Body of pancreas (tissue), 4 donors: ENCODE data around the gene ZFYVE21. TPM values are rescaled to one million over a fixed set of nuclear protein-coding genes. Genes with fewer than 3 reads are reported as not detected.

Experiments
- ATAC-seq: fragments of 150-250 bp; one replicate; pipeline ENCODE4 v1.9.1; 2016
- DNase-seq, 4 donors: peaks; one replicate each; pipeline ENCODE4 v3.0.0-alpha.2; 2019
- H3K27ac ChIP-seq, 4 donors: fragments of 200-600 bp; sonication (generic); 1 replicate in 3 of 4; 2 replicates in 1 of 4; pipeline versions ENCODE4 v1.5.1 to v1.6.1; 2016 to 2019; ENCODE audit warnings: mild to moderate bottlenecking in 1 of 4, mixed read lengths in 1 of 4, moderate library complexity in 1 of 4
- H3K27me3 ChIP-seq, 2 donors: fragments of 200-600 bp; sonication (generic); one replicate each; pipeline ENCODE4 v1.6.0; 2016; ENCODE audit warnings: mild to moderate bottlenecking in 1 of 2
- H3K36me3 ChIP-seq, 2 donors: fragments of 200-600 bp; sonication (generic); replicated peaks in 1 of 2; 2 replicates each; pipeline ENCODE4 v1.5.1; 2016; ENCODE audit warnings: low read depth in 2 of 2; ENCODE audit not compliant: insufficient read depth in 1 of 2
- H3K4me1 ChIP-seq: fragments of 200-600 bp; sonication (generic); one replicate; pipeline ENCODE4 v1.6.0; 2016
- H3K4me3 ChIP-seq, 2 donors: fragments of 200-600 bp; sonication (generic); 1 replicate in 1 of 2; 2 replicates in 1 of 2; pipeline ENCODE4 v1.5.1; 2016 to 2019
- H3K9me3 ChIP-seq, 3 donors: fragments of 200-600 bp; sonication (generic); 1 replicate in 2 of 3; 2 replicates in 1 of 3; pipeline ENCODE4 v1.5.1; 2016
- CTCF ChIP-seq, 7 experiments: fragments of 450-650 bp in 4 of 7; fragments of 200-600 bp in 3 of 7; sonication (generic) in 3 of 7; IDR thresholded peaks; one replicate each; pipeline ENCODE4 v1.5.1; 2016 to 2019; ENCODE audit warnings: antibody characterized with exemption in 7 of 7
- POLR2A ChIP-seq, 3 donors: fragments of 450-650 bp; IDR thresholded peaks; one replicate each; pipeline ENCODE4 v1.6.1; 2016; ENCODE audit warnings: antibody characterized with exemption in 3 of 3, mild to moderate bottlenecking in 2 of 3
- WGBS, 2 donors: methylation state at CpG; one replicate each; pipeline ENCODE4 v1.1.5; 2017; 5-methylcytosine and 5-hydroxymethylcytosine counted together
- intact Hi-C: fragments of 100-400 bp; cut with DNase I; formaldehyde crosslinking; loops from one replicate; pipeline ENCODE4 v1.15.1; 2023
- total RNA-seq, 2 donors: library from RNA; depleted of rRNA; stranded (reverse); fragments of >200 nt; gene quantifications; one replicate each; pipeline ENCODE4 v1.1.0, GENCODE V29; 2016

Gene ZFYVE21
- total RNA-seq = 10 to 100 TPM; 32.9 to 82.4 TPM

DNA sequence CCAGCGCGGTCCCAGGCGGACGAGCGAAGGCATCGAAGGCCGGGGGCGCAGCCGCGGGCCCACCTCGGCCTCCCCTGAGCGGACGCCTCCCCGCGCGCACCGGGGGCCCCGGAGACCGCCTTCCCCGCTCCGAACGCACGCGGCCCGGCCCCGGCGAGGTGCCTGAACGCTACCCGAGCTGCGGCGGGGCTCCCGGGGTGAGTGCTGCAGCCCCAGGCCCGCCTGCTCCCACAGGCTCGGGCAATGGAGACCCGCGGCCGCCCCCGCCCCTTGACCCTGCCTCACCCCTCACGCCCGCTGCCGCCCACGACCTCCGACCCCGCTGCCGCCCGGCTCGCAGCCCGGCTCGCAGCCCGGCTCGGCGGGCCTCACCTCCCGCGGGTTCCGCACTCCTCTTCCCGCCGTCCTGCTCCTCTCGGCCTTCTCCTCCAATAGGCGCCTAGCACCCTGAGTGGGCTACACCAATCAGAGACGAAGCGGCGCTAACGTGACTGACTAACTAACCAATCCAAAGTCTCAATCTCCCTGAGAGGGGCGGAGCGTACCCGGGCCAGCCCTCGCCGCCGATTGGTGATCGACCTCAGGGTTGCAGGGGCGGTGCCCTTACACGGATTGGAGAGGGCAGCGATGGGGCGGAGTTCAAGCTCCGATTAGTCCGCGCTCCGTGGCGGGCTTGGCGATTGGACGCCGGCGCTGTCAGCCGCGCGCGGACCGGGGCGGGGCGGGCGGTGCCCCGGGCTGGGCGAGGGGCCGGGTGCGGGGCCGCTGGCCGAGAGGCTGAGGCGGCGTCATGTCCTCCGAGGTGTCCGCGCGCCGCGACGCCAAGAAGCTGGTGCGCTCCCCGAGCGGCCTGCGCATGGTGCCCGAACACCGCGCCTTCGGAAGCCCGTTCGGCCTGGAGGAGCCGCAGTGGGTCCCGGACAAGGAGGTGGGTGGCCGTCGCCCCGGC lies at the start of gene ZFYVE21, which contains the start of gene XRCC3:
Gene ZFYVE21, plus strand, starts transcription at position 759 of the 949 bp plus-strand sequence. Its CDS starts 32 bp downstream, at position 791.
Gene XRCC3, minus strand, starts transcription at position 400 of the 949 bp plus-strand sequence. CDS start 4,364 bp downstream, outside the sequence.
- TF ChIP-seq CTCF (IDR thresholded peaks at IDR 0.05) (no peak), POLR2A (IDR thresholded peaks at IDR 0.05) (peak; percentile 57 to 73 (median 62))
- Histone ChIP-seq H3K27me3 (no peaks in the 10 kb centered on the region), H3K4me1 (peaks cover 54% of the 10 kb centered on the region), H3K9me3 (no peaks in the 10 kb centered on the region), H3K27ac (peak within 1 kb of the TSS; percentile 50 to 83 (median 70)), H3K36me3 (no peaks in the 10 kb centered on the region), H3K4me3 (peak within 1 kb of the TSS; percentile 42 to 77)
- peak; percentile 100 for DNase-seq
- WGBS, 2 donors = 0% methylated on average over 105 of the region's 121 CpGs; no CpG with 5 or more reads in 1 of the 2 donors
- peak; percentile 97 for ATAC-seq
- intact Hi-C loops = no loop called here

DNA sequence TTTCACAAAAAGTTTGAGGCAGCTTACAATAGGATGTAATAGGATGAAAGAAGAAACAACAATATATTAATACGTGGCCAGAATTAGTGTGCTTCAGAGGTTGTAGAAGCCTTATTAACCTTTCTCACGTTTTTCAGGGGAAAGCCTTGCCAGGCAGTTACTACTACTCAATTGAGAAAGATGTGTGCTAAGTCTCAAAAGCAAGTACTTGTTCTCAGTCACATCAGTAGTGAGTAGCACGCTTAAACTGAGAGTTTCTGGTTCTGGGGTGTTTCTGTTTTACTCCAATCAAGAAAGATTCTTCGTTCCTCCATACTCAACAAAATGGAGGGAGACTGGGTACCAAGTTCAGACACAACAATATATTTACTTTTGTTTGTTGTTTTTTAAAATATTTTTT lies 47.9 kb upstream of the ZFYVE21 start:
- intact Hi-C loops = no loop called here
- H3K27me3 ChIP-seq = no peaks in the 10 kb centered on the region
- no peak for ATAC-seq
- H3K4me1 ChIP-seq = no peaks in the 10 kb centered on the region
- 83 to 94% methylated on average over 4 of the region's 4 CpGs for WGBS, 2 donors
- peaks cover 8 to 33% of the 10 kb centered on the region in 2 donors for H3K36me3 ChIP-seq
- H3K27ac ChIP-seq = no peak overlapping the region
- H3K4me3 ChIP-seq = no peak overlapping the region
- no peak for DNase-seq
- no peaks in the 10 kb centered on the region for H3K9me3 ChIP-seq
- TF ChIP-seq POLR2A (IDR thresholded peaks at IDR 0.05) = no peak
- TF ChIP-seq CTCF (IDR thresholded peaks at IDR 0.05) = no peak

DNA sequence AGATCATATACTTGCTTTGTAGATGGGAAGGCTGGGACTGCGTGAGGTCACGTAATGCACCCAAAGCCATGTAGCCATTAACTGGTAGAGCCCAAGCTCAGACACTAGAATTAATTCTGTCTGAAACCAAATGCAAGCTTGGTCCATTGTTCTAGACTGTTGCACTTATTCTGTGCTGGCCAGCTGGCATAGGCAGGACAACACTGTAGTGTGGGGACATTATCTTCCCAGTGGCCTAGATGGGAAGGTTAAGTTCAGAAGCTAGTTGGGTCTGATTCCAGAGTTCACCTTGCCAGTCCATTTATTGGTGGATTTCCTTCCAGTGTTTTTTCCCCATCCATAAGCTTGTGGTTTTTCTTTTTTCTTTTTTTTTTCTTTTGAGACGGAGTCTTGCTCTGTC lies 47.5 kb upstream of the ZFYVE21 start:
- ATAC-seq = no peak
- Histone ChIP-seq H3K27me3 (no peaks in the 10 kb centered on the region), H3K4me1 (no peaks in the 10 kb centered on the region), H3K36me3 (peaks cover 7 to 36% of the 10 kb centered on the region in 2 donors), H3K9me3 (no peaks in the 10 kb centered on the region), H3K4me3 (no peak overlapping the region), H3K27ac (no peak overlapping the region)
- intact Hi-C loops = no loop called here
- WGBS, 2 donors = 98% methylated on average over 3 of the region's 3 CpGs
- no peak for TF ChIP-seq CTCF (IDR thresholded peaks at IDR 0.05)
- no peak for TF ChIP-seq POLR2A (IDR thresholded peaks at IDR 0.05)
- DNase-seq = no peak

- Histone ChIP-seq H3K4me1 (no peaks in the 10 kb centered on the region), H3K4me3 (no peak overlapping the region), H3K27me3 (no peaks in the 10 kb centered on the region), H3K36me3 (peaks cover 0 to 46% of the 10 kb centered on the region in 2 donors), H3K27ac (no peak overlapping the region), H3K9me3 (no peaks in the 10 kb centered on the region)
- ATAC-seq (no peak), DNase-seq (no peak)
- 95 to 99% methylated on average over 2 of the region's 2 CpGs for WGBS, 2 donors
- TF ChIP-seq POLR2A (IDR thresholded peaks at IDR 0.05) (no peak), CTCF (IDR thresholded peaks at IDR 0.05) (no peak)
- intact Hi-C loops = no loop called here
Observed at GRCh38 chr14:103669370-103669769, 46.2 kb upstream of the ZFYVE21 start.
